CD4-positive, alpha-beta T cell treated with Interleukin-15 for 4 hours (primary cell): ENCODE measurements around the gene PTCD2.

Experiments used
- DNase-seq: peaks from one replicate; pipeline ENCODE4 v3.0.0-alpha.2; 2020; ENCODE audit warnings: low spot score

PTCD2 gene

GRCh38 chr5:72417333-72418062 lies 97.3 kb downstream of the PTCD2 start:
- no peak for DNase-seq
